Measurements from ENCODE around the gene APC2. TPM values are rescaled to one million over a fixed set of nuclear protein-coding genes. Genes with fewer than 3 reads are reported as not detected.
A peak's percentile ranks its signal among the peaks of the same experiment; 100 is the strongest.

APC2 gene
- total RNA-seq (under 1 TPM; 0.06 to 0.10 TPM), polyA plus RNA-seq (ENCODE audit: insufficient read length in 6 of 6) (1 to 10 TPM in 3 of 6 donors, under 1 TPM in 3; 0.42 to 1.4 (median 0.91) TPM)
- long read RNA-seq, donor 1, partial matches to known transcripts: 27 of 27 reads
- long read RNA-seq, donor 1, other reads (novel, unspliced or antisense): 0 of 27 reads
- long read RNA-seq, donor 2, partial matches to known transcripts: 0 of 26 reads
- long read RNA-seq, donor 2, other reads (novel, unspliced or antisense): 26 of 26 reads
- long read RNA-seq, donor 3, partial matches to known transcripts: 0 of 18 reads
- long read RNA-seq, donor 3, other reads (novel, unspliced or antisense): 18 of 18 reads
- long read RNA-seq, donor 4: 0 reads
- long read RNA-seq, donor 5, partial matches to known transcripts: 6 of 17 reads
- long read RNA-seq, donor 5, other reads (novel, unspliced or antisense): 11 of 17 reads
- long read RNA-seq, donor 6, partial matches to known transcripts: 9 of 29 reads
- long read RNA-seq, donor 6, other reads (novel, unspliced or antisense): 20 of 29 reads
- long read RNA-seq, donor 7: 0 reads
- long read RNA-seq, donor 8, partial matches to known transcripts: 5 of 32 reads
- long read RNA-seq, donor 8, other reads (novel, unspliced or antisense): 27 of 32 reads
- long read RNA-seq, donor 9: 0 reads
- long read RNA-seq, donor 10: 0 reads
- long read RNA-seq, donor 11: 0 reads
- long read RNA-seq, donor 12: 0 reads

- H3K4me1 ChIP-seq: peaks cover 7 to 28% of the 10 kb centered on the region in 2 donors
- peak in 1 of 4 donors; percentile 67 for DNase-seq
- H3K27ac ChIP-seq: no peak within 1 kb of the TSS
- no peak within 1 kb of the TSS for H3K4me3 ChIP-seq
- intact Hi-C loops (cut with DNase I): no loop called here
- no peaks in the 10 kb centered on the region for H3K9me3 ChIP-seq
- no peaks in the 10 kb centered on the region for H3K36me3 ChIP-seq
- peaks cover 88 to 100% of the 10 kb centered on the region in 2 donors for H3K27me3 ChIP-seq
- ATAC-seq: no peak
- no peak for TF ChIP-seq CTCF (IDR thresholded peaks at IDR 0.05)
Measured at GRCh38 chr19:1449467-1450442, at the start of gene APC2. TSS of gene APC2 (plus strand) at chr19:1450121. CDS start at chr19:1453002, 2,881 bp downstream.

- Histone ChIP-seq H3K27me3 (peaks cover 0 to 64% of the 10 kb centered on the region in 2 donors), H3K27ac (no peak overlapping the region), H3K4me3 (peak overlapping the region; percentile 47 to 65), H3K4me1 (peaks cover 6 to 35% of the 10 kb centered on the region in 2 donors), H3K36me3 (no peaks in the 10 kb centered on the region), H3K9me3 (no peaks in the 10 kb centered on the region)
- intact Hi-C loops (cut with DNase I): no loop called here
- no peak for TF ChIP-seq CTCF (IDR thresholded peaks at IDR 0.05)
- ATAC-seq (peak; percentile 52), DNase-seq (peak in 1 of 4 donors; percentile 80)
Measured at GRCh38 chr19:1400281-1401137, 49.4 kb upstream of the APC2 start.

DNA sequence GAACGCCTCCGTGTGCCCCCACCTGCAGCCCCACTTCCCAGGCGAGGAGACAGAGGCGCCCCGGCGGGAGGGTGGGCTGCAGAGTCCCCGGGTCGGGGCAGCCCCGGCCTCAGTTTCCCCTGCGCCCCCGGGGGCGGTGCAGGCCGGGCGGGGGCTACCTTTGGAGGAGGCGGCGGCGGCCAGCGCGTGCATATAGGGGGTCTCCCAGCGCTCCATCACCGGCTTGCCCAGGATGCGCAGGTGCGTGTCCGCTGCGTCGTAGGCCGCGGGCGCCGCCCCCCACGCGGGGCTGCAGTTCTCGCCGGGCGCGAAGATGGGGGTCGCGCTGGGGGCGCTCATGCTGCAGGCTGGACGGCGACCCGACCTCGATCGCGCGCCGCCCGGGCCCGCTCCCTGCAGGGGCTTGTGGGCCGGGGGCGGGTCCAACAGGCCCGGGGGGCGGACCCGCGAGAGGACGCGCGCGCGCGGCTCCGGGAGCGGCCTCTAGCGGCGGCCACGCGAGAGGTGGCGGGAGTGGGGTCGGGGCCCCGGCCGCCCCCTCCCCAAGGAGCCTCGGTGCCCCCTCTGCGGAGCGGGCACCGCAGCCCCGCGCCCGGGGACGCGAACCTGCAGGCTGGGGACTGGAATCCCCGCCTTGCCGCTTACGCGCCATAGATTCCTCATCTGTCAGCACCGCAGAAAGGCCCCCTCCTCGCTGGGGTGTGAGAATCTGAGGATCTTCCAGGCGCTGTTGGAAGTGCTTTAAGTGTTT, 48.6 kb upstream of the APC2 start, which contains the start of gene GAMT:
TSS of gene GAMT (minus strand) at position 405 of the 751 bp plus-strand sequence. CDS start at position 339, 66 bp downstream.
- Histone ChIP-seq H3K4me3 (peak within 1 kb of the TSS; percentile 47 to 65), H3K27me3 (peaks cover 0 to 62% of the 10 kb centered on the region in 2 donors), H3K9me3 (no peaks in the 10 kb centered on the region), H3K4me1 (peaks cover 6 to 39% of the 10 kb centered on the region in 2 donors), H3K36me3 (no peaks in the 10 kb centered on the region), H3K27ac (no peak within 1 kb of the TSS)
- intact Hi-C loops (cut with DNase I): no loop called here
- TF ChIP-seq CTCF (IDR thresholded peaks at IDR 0.05): peak in 1 of 2 donors; percentile 44
- peak; percentile 74 for ATAC-seq
- DNase-seq: peak in 2 of 4 donors; percentile 51 to 83

- DNase-seq (no peak), ATAC-seq (no peak)
- Histone ChIP-seq H3K27ac (no peak overlapping the region), H3K9me3 (no peaks in the 10 kb centered on the region), H3K36me3 (no peaks in the 10 kb centered on the region), H3K27me3 (peaks cover 0 to 59% of the 10 kb centered on the region in 2 donors), H3K4me3 (peak overlapping the region in 1 of 2 donors; percentile 47), H3K4me1 (peaks cover 10 to 44% of the 10 kb centered on the region in 2 donors)
- no peak for TF ChIP-seq CTCF (IDR thresholded peaks at IDR 0.05)
- intact Hi-C loops (cut with DNase I): no loop called here
Measured at GRCh38 chr19:1401889-1402217, 48.1 kb upstream of the APC2 start.
